ENCODE results near the gene INSIG2. TPM values are rescaled to one million over a fixed set of nuclear protein-coding genes. Genes with fewer than 3 reads are reported as not detected.

INSIG2 gene
- total RNA-seq, 1 experiment from 2014 or later: 8.7 TPM

GRCh38 chr2:118102433-118103082, 14.3 kb downstream of the INSIG2 start:
- Mint-ChIP-seq H3K27me3 (ENCODE audit: low read depth) (no peaks in the 10 kb centered on the region), H3K27ac (no peak overlapping the region), H3K4me3 (no peak overlapping the region), H3K9me3 (no peaks in the 10 kb centered on the region), H3K4me1 (peaks cover 6 to 12% of the 10 kb centered on the region in 2 experiments), H3K36me3 (ENCODE audit: insufficient read depth in 1 of 3, low read depth in 3 of 3) (peaks cover 0 to 31% (median 19%) of the 10 kb centered on the region in 3 experiments; a peak in 5 of 7 replicates)
- no peaks in the 10 kb centered on the region for H3K23me2 ChIP-seq (ENCODE audit: insufficient read length, low read depth, low read length, poor library complexity, severe bottlenecking)
- H3K4me2 ChIP-seq (ENCODE audit: insufficient read depth, insufficient read length, low read length): no peak overlapping the region
- no peak overlapping the region for H3K27ac ChIP-seq (ENCODE audit: insufficient read length, low read depth, low read length)
- no peak overlapping the region for H3K23ac ChIP-seq (ENCODE audit: insufficient read length, low read depth, low read length)
- H3K4me1 ChIP-seq (ENCODE audit: insufficient read depth, low read length): no peaks in the 10 kb centered on the region; the same call in 1 of the 2 replicates
- H3K4ac ChIP-seq (ENCODE audit: low read depth, low read length): no peak overlapping the region
- H3K79me1 ChIP-seq (ENCODE audit: insufficient read depth, low read depth, low read length, poor library complexity, severe bottlenecking): no peaks in the 10 kb centered on the region
- H2BK12ac ChIP-seq (ENCODE audit: insufficient read length, low read depth, low read length): no peak overlapping the region
- no peaks in the 10 kb centered on the region for H3K27me3 ChIP-seq (ENCODE audit: insufficient read depth, low read length)
- no peak overlapping the region for H4K91ac ChIP-seq (ENCODE audit: insufficient read length, low read depth, low read length)
- no peak overlapping the region for H3K9ac ChIP-seq (ENCODE audit: extremely low read depth, insufficient read length, low read length)
- no peak overlapping the region for H2BK5ac ChIP-seq (ENCODE audit: insufficient read length, low read length)
- H2AK5ac ChIP-seq (ENCODE audit: insufficient read length, low read length): no peak overlapping the region
- TF ChIP-seq CTCF (conservative IDR thresholded peaks at IDR 0.05): no peak
- no peak overlapping the region for H3K18ac ChIP-seq (ENCODE audit: insufficient read length, low read depth, low read length)
- no peak overlapping the region for H3K56ac ChIP-seq (ENCODE audit: insufficient read length, low read depth, low read length)
- no peaks in the 10 kb centered on the region for H3K79me2 ChIP-seq (ENCODE audit: insufficient read depth, low read length)
- H3K14ac ChIP-seq (ENCODE audit: insufficient read depth, low read length): no peak overlapping the region
- H4K8ac ChIP-seq (replicated peaks; ENCODE audit: insufficient read length, low read depth, low read length): no peak overlapping the region
- H2BK20ac ChIP-seq (ENCODE audit: low read depth, low read length, poor library complexity, severe bottlenecking): no peak overlapping the region
- no peak overlapping the region for H2AFZ ChIP-seq (ENCODE audit: low read length)
- H4K5ac ChIP-seq (ENCODE audit: insufficient read length, low read depth, low read length): no peak overlapping the region
- DNase-seq: no peak
- no peak overlapping the region for H2BK15ac ChIP-seq (ENCODE audit: low read depth, low read length)
- WGBS (ENCODE audit: extremely low coverage, insufficient read length, low lambda C conversion rate): no CpG with 5 or more reads among the region's 6 CpGs
- H3K9me3 ChIP-seq (ENCODE audit: control insufficient read depth, low read depth, low read length): no peaks in the 10 kb centered on the region
- no peak overlapping the region for H2BK120ac ChIP-seq (ENCODE audit: low read depth, low read length, poor library complexity, severe bottlenecking)
- no peak overlapping the region for H3T11ph ChIP-seq (ENCODE audit: low read length)
- H4K20me1 ChIP-seq (ENCODE audit: control insufficient read depth, insufficient read depth, insufficient read length): no peaks in the 10 kb centered on the region

All from H9 (cell line).